Stimulated activated memory B cell treated with anti-CD40 and anti-IgM and Interleukin-4, amounts not matched to agents 10 μg/mL and 1 μg/mL and 100 μg/mL, for 72 hours (primary cell): Measurements from ENCODE around the gene CLDND2.

Source experiments
- ATAC-seq: fragments of 150-1000 bp; cut with Tn5 transposase; 2 replicates; pipeline ENCODE4 v1.10.0; 2021
- H3K27ac Mint-ChIP-seq: one replicate; pipeline ENCODE4 v1.8.0; 2022; ENCODE audit warnings: mild to moderate bottlenecking, mixed read lengths
- H3K27me3 Mint-ChIP-seq: one replicate; pipeline ENCODE4 v1.8.0; 2022; ENCODE audit warnings: mixed read lengths
- H3K36me3 Mint-ChIP-seq: one replicate; pipeline ENCODE4 v1.8.0; 2022; ENCODE audit warnings: mixed read lengths
- H3K4me1 Mint-ChIP-seq: one replicate; pipeline ENCODE4 v1.8.0; 2022; ENCODE audit warnings: mixed read lengths
- H3K4me3 Mint-ChIP-seq: one replicate; pipeline ENCODE4 v1.8.0; 2022; ENCODE audit warnings: mild to moderate bottlenecking, moderate library complexity, mixed read lengths
- H3K9me3 Mint-ChIP-seq: one replicate; pipeline ENCODE4 v1.8.0; 2022; ENCODE audit warnings: mixed read lengths

The CLDND2 gene

DNA sequence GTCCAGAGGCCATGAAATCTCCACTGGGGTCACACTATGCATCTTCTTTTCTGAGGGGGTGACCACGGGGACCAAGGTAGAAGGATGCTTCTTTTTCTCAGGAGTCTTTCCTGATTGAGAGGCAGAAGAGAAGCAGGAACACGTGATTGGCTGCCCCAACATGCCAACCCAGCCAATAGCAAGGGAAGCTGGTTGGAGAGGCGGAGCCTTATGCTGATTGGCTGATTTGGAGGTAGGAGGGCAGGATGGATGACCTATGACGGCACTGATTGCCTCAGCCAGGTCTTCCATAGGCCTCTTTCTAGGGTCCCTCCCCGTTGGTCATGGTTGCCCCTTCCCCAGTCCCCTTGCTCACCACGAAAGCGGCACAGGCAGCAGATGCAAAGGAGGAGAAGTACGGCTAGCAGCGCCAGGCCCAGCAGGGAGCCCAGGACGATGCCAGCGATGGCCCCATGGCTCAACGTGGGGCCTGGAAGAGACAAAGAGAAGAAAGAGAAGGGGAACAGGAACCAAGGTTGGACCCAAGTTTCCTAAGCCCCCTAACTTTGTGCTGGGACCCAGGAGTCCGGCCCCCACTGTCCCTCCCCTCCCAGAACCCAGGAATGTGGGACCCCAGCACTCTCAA, 34.9 kb downstream of the CLDND2 start:
- H3K36me3 Mint-ChIP-seq: peaks cover 47% of the 10 kb centered on the region
- no peak overlapping the region for H3K27ac Mint-ChIP-seq

DNA sequence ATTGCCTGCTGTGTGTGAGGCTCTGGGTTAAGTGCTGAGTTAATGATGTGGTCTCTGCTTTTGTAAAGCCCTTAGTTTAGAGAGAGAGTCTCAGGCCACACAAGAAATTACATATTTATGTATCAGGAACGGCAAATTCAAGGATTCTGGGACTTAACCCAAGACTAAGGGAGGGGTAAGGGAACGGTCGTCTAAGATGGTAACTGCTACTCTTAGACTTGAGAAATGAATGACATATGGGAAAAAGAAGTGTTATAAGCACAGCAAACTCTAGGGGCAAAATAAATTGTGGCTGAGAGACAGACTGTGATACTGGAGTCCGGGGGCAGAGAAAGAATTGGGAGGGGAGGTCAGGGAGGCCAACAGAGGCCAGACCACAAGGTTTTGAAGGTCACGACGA, 37.1 kb downstream of the CLDND2 start:
- ATAC-seq: no peak
- peaks cover 47% of the 10 kb centered on the region for H3K36me3 Mint-ChIP-seq
- H3K27me3 Mint-ChIP-seq: peaks cover 34% of the 10 kb centered on the region
- peaks cover 3% of the 10 kb centered on the region for H3K9me3 Mint-ChIP-seq
- no peak overlapping the region for H3K4me3 Mint-ChIP-seq
- no peak overlapping the region for H3K27ac Mint-ChIP-seq
- peaks cover 5% of the 10 kb centered on the region for H3K4me1 Mint-ChIP-seq

More for the DNA sequence above, 34.9 kb downstream of the CLDND2 start:
- ATAC-seq: no peak
- Mint-ChIP-seq H3K27me3 (peaks cover 12% of the 10 kb centered on the region), H3K4me3 (no peak overlapping the region), H3K9me3 (peaks cover 3% of the 10 kb centered on the region), H3K4me1 (peaks cover 4% of the 10 kb centered on the region)

DNA sequence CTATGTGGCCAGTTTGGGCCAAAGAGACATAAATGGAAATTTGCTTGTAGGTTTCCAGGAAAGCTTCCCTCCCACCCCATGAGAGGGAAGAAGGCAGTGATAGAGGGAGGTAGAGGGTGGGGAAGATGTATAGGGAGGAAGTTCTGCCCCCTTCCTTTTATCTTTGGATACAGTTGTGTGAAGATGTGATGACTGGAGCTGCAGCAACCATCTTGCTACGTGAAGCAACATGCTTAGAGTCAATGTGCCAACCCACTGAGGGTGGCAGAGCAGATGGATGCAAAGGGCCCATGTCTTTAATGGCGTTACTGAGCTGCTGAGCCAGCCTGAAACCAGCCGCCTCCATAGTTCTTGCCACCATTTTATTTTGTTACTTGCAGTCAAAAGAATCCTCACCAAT, 37.6 kb downstream of the CLDND2 start:
- Mint-ChIP-seq H3K9me3 (peaks cover 3% of the 10 kb centered on the region), H3K36me3 (peaks cover 42% of the 10 kb centered on the region), H3K27ac (no peak overlapping the region), H3K4me3 (no peak overlapping the region), H3K27me3 (peaks cover 39% of the 10 kb centered on the region), H3K4me1 (peaks cover 5% of the 10 kb centered on the region)
- no peak for ATAC-seq

DNA sequence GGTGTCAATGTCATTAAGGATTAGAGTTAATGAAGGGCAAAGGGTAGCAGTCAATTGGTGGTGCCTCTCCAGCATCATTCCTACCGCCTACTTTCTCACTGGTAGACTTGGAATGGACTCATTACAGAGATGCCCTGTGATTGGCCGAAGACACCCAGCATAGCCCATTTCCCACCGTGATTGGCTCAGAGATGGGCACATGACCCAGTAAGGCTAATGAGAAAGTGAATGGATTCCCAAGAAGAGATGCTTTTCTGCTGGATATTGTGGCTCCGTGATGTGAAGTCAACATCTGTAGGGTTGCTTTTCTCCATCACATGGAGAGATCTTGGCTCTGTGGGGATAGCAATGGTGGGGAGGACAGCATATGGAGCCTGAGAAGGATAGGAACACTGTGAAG, 38.4 kb downstream of the CLDND2 start:
- H3K36me3 Mint-ChIP-seq: peaks cover 42% of the 10 kb centered on the region
- H3K27ac Mint-ChIP-seq: no peak overlapping the region
- ATAC-seq: no peak
- H3K4me3 Mint-ChIP-seq: no peak overlapping the region
- peaks cover 5% of the 10 kb centered on the region for H3K4me1 Mint-ChIP-seq
- peaks cover 48% of the 10 kb centered on the region for H3K27me3 Mint-ChIP-seq
- H3K9me3 Mint-ChIP-seq: peaks cover 3% of the 10 kb centered on the region

DNA sequence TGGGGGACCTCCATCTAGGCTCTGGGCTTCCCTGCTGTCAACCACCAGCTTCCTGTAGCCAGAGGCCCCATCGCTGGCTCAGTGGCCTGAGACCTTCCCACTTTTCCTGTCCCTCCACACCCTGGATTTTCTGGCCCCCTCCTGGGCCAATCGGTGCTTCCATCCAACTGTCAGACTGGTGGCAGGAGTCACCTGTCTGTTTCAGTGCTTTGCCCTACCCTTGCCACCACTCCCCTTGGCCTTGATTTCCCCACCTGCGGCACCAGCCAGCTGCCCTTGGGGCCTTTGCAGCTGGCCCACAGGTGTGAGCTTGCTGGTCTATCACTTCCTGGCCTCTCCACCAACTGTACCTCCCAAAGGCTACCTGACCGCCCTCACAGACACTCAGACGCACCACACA, 39.4 kb downstream of the CLDND2 start:
- peaks cover 57% of the 10 kb centered on the region for H3K27me3 Mint-ChIP-seq
- peaks cover 3% of the 10 kb centered on the region for H3K9me3 Mint-ChIP-seq
- H3K36me3 Mint-ChIP-seq: peaks cover 37% of the 10 kb centered on the region
- no peak for ATAC-seq
- H3K4me1 Mint-ChIP-seq: peaks cover 5% of the 10 kb centered on the region
- no peak overlapping the region for H3K27ac Mint-ChIP-seq
- H3K4me3 Mint-ChIP-seq: no peak overlapping the region

DNA sequence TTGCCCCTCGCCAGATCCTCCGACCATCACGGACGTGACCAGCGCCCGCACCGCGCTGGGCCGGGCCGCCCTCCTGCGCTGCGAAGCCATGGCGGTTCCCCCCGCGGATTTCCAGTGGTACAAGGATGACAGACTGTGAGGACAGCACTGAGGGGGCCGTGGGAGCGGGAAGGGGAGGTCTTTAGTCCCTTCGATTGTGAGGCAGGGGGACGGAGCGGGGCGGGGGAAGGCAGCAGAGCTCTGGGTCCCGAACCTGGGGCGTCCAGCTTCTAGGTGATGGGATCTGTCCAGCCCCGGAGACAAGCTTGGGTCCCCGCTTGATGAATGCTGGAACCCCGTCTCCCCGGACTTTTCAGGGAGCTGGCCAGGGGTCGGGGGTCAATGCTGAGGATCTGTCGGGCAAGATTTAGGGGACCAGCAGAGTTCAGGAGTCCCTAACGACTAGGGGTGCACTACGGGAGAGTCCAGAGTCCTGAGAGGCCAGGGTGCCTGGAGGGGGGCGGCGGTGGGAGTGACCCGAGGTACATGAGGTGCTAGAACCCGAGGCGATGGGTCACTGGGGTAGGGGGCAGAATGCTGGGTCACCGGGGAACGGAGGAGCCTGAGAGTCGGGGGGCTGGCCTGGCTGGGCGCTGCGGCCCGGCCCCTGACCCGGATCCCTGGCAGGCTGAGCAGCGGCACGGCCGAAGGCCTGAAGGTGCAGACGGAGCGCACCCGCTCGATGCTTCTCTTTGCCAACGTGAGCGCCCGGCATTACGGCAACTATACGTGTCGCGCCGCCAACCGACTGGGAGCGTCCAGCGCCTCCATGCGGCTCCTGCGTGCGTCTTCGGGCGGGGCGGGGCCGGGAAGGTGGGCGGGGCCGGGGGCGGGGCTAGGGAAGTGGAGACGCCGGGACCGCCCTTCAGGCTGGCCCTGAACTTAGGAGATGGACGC, 41.5 kb downstream of the CLDND2 start:
- H3K27me3 Mint-ChIP-seq: peaks cover 78% of the 10 kb centered on the region
- peak overlapping the region; percentile 54 for H3K4me3 Mint-ChIP-seq
- H3K4me1 Mint-ChIP-seq: peaks cover 5% of the 10 kb centered on the region
- ATAC-seq: peak; percentile 47
- peaks cover 3% of the 10 kb centered on the region for H3K9me3 Mint-ChIP-seq
- no peak overlapping the region for H3K27ac Mint-ChIP-seq
- peaks cover 28% of the 10 kb centered on the region for H3K36me3 Mint-ChIP-seq

DNA sequence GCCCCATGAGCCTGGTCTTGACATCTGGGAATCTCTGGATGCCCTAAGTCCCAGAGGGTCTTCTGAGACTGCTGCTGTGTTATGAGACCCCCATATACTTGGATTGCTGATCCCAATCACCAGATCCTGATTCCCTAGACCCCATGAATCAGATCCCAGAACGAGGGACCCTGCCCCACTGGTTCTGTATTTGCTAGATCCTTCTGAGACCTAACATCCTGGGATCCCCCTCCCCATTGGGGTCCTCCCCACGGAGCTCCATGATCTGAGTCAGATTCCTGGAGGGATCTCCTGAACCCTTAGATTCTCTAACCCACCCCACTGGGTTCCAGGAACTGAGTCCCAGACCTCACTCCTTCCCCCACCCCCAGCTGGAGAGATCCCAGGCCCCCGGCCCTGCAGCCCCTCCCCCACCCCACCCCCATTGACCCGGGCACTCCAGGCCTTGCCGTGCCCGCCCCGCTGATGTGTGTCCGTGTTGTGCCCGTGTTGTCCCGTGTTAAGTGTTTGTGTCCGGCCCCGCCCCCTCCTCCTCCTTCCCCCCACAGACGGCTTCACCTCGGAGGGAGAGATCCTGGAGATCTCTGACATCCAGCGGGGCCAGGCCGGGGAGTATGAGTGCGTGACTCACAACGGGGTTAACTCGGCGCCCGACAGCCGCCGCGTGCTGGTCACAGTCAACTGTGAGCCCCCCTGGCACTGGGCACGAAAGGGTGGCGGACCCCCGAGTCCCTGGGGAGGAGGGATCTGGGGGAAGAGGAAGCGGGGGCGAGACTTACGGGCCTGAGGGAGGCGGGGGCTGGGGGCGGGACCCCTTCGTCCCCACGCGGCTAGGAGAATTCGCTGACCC, 42.4 kb downstream of the CLDND2 start:
- peaks cover 4% of the 10 kb centered on the region for H3K9me3 Mint-ChIP-seq
- H3K27ac Mint-ChIP-seq: no peak overlapping the region
- H3K27me3 Mint-ChIP-seq: peaks cover 85% of the 10 kb centered on the region
- ATAC-seq: no peak
- H3K4me1 Mint-ChIP-seq: peaks cover 5% of the 10 kb centered on the region
- peaks cover 19% of the 10 kb centered on the region for H3K36me3 Mint-ChIP-seq
- no peak overlapping the region for H3K4me3 Mint-ChIP-seq

DNA sequence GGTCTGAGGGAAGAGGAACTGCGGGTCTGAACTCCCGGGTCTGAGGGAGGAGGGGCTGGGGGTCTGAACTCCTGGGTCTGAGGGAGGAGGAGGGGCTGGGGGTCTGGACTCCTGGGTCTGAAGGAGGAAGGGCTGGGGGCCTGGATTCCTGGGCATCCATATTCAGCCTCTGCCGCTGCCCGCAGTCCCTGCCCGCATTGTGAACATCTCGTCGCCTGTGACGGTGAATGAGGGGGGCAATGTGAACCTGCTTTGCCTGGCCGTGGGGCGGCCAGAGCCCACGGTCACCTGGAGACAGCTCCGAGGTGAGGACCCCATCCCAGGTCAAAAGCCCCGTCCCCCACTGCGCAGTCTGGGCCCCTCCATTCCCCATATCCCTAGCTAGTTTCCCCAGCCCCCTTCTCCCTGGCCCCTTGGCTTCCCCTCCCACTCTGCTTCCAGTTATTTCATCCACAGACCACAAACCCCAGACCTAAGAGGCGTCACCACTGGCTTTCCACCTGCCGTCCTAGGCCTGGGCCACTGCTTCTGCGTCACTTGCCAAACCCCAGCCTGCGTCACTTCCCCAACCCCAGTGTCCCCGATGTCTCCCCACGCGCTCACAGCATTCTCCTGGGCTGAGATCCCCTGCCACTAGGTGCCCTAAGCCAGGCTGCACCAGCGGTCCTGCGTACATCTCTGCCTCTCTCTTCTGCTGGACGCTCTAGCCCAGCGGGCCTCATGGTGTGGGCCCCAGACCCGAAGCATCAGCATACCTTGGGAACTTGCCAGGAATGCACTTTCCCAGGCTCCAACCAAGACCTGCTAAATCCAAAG, 43.4 kb downstream of the CLDND2 start:
- Mint-ChIP-seq H3K27me3 (peaks cover 90% of the 10 kb centered on the region), H3K9me3 (peaks cover 3% of the 10 kb centered on the region), H3K27ac (no peak overlapping the region), H3K36me3 (peaks cover 8% of the 10 kb centered on the region), H3K4me1 (peaks cover 5% of the 10 kb centered on the region), H3K4me3 (no peak overlapping the region)
- peak; percentile 14 for ATAC-seq

DNA sequence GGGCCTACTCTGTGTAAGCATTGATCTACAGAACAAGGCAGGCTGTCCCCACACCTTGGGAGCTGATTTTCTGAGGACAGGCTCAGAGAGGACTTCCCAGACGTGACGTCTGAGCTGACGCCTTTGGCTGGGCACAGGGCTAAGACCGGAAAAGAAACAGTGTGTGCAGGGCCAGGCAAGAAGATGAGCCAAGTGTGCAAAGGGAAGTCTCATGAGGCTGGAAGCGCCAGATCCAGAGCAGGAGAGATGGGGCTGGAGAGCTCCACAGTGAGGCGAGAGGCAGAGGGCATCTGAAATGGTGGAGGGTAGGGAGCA, 44.7 kb downstream of the CLDND2 start:
- Mint-ChIP-seq H3K27me3 (peaks cover 90% of the 10 kb centered on the region), H3K27ac (no peak overlapping the region), H3K9me3 (peaks cover 3% of the 10 kb centered on the region), H3K4me3 (no peak overlapping the region), H3K4me1 (peaks cover 5% of the 10 kb centered on the region), H3K36me3 (no peaks in the 10 kb centered on the region)
- no peak for ATAC-seq

DNA sequence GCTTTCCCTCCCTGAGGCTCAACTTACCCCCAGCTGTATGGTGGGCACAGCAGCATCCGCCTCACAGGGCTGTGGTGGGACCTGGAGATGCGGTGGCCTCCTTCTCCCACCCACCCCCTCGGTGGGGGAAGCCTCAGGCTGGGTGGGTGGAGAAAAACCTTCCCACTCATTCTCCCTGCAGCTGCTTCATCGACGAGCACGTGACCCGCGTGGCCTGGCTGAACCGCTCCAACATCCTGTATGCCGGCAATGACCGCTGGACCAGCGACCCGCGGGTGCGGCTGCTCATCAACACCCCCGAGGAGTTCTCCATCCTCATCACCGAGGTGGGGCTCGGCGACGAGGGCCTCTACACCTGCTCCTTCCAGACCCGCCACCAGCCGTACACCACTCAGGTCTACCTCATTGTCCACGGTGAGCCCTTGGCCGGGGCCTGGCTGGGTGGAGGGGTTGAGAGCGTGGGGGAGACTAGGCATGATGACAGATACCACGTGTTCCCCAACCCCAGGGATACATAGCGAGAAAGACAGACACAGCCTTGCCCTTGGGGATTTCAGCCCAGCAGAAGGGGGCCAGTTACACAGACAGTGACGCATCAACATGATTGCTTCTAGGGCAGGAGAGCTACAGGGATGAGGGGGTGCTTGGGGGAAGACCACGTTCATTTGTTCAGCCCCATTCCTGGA, 45.2 kb downstream of the CLDND2 start:
- Mint-ChIP-seq H3K4me1 (peaks cover 5% of the 10 kb centered on the region), H3K36me3 (no peaks in the 10 kb centered on the region), H3K4me3 (no peak overlapping the region), H3K27ac (no peak overlapping the region), H3K9me3 (peaks cover 3% of the 10 kb centered on the region), H3K27me3 (peaks cover 88% of the 10 kb centered on the region)
- ATAC-seq: no peak

DNA sequence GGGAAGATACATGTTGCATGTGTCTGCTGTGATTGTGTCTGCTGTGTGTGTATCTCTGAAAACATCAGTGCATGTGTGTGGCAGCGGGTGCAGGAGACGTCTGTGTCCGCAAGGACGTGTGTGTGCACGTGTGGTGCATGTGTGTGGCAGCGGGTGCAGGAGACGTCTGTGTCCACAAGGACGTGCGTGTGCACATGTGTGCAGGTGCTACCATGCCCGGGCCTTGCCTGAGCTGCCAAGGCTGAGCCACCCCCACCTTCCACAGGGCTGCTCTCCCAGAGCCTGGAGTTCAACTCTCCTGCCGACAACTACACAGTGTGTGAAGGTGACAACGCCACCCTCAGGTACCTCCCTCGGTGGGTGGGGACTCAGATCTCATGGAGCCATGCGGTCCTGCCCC, 47.0 kb downstream of the CLDND2 start:
- H3K9me3 Mint-ChIP-seq: peaks cover 3% of the 10 kb centered on the region
- H3K4me3 Mint-ChIP-seq: no peak overlapping the region
- H3K4me1 Mint-ChIP-seq: no peaks in the 10 kb centered on the region
- no peak overlapping the region for H3K27ac Mint-ChIP-seq
- H3K27me3 Mint-ChIP-seq: peaks cover 70% of the 10 kb centered on the region
- ATAC-seq: no peak
- no peaks in the 10 kb centered on the region for H3K36me3 Mint-ChIP-seq

DNA sequence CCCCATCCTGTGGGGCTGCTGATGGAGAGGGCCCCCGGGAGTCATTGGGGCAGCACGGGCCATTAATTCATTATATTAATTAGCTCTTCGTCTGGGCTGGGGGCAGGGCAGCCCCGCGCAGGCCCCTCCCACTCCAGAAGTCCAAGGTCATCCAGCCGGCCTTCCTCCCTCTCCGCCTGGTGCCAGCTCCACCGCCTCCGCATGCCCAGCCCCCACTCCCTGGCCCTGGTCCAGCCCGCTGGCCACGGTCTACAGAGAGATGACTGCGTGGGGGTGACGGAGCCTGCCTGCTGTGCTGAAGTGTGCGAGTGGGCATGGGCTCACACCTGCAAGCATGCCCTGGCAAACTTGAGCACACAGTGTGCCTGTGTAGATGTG, 48.5 kb downstream of the CLDND2 start:
- no peak for ATAC-seq
- peaks cover 5% of the 10 kb centered on the region for H3K9me3 Mint-ChIP-seq
- no peaks in the 10 kb centered on the region for H3K4me1 Mint-ChIP-seq
- no peak overlapping the region for H3K4me3 Mint-ChIP-seq
- no peak overlapping the region for H3K27ac Mint-ChIP-seq
- H3K27me3 Mint-ChIP-seq: peaks cover 56% of the 10 kb centered on the region
- H3K36me3 Mint-ChIP-seq: no peaks in the 10 kb centered on the region

DNA sequence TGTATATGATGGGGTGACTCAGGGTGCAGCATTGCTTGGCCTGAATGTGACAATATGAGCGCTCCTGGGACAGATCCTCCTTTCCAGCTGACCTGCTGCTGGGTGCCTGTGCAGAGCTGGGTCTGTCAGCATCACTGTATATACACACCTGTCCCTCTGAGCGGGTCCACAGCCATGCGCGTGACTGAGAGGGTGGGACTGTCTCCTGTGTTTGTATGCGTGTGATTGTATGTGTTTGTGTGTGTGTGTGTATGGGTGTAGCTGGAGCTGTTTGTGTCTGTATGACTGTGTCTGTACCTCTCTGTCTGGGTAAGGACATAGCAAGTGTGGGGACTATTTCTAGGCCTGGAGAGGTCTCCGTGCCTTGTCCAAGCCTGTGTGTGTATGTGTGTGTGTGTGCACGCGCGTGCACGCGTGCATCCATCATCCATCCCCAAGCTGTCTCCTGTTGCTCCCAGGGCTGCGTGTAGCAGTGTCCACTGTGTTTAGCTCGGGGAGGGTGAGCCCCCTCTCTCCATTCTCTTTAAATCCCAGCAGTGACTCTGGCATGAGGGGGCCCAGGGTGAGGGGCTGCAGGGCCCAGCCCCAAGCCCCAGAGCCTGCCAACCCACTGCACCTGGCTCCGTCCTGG, 49.0 kb downstream of the CLDND2 start:
- no peak overlapping the region for H3K27ac Mint-ChIP-seq

More for the DNA sequence above, 49.0 kb downstream of the CLDND2 start:
- Mint-ChIP-seq H3K4me1 (no peaks in the 10 kb centered on the region), H3K4me3 (no peak overlapping the region), H3K36me3 (no peaks in the 10 kb centered on the region), H3K27me3 (peaks cover 56% of the 10 kb centered on the region), H3K9me3 (peaks cover 9% of the 10 kb centered on the region)
- ATAC-seq: no peak
